HG02642 (cell line): ENCODE measurements around the gene ATOSB.

ENCODE experiments used
- ATAC-seq: cut with Tn5 transposase; IDR thresholded peaks from one replicate; pipeline ENCODE4 v1.9.1; 2021; ENCODE audit warnings: mild to moderate bottlenecking; ENCODE audit not compliant: unreplicated experiment, poor library complexity

Gene ATOSB

DNA sequence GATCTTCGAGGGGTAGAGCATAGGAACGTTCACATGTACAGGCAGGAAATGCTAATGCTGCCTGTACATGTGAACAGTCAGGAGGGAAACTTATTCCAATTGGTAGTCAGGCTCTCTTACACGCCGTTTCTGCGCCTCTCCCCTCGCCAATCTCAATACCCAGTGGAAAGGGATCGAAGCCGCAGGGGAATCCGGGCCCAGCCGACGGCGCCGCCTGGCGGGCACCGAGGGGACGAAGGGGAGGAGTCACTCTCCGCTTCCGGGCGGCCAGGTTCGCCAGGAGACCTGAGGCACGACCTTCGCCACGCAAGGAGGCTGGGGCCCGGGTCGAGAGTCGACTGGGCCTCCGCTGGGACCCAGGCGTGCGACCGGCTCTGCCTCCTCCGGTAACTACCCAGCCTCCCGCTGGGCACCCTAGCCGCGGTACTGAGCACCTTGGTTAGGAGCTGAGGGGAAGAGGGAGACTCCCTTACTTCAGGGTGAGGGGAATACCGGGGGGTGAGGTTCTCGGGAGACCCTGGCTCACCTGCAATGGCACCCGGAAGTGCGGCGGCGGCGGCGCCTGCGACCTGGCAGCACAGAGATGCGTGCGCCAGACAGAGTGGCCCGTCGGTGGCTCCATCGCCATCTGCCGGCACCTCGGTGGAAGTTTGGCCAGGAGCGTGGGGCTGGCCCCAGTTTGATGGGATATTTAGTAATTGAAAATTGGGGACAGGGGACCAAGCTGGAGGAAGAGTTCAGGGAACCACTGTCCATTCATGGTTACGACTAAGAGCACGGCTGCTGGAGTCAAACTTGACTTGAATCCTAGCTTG is 19.4 kb downstream of the ATOSB start, which contains the start of gene PIGO:
TSS of gene PIGO (minus strand) at position 557 of the 815 bp plus-strand sequence. CDS start 1,026 bp downstream, outside the sequence.
- ATAC-seq: peak; percentile 90

DNA sequence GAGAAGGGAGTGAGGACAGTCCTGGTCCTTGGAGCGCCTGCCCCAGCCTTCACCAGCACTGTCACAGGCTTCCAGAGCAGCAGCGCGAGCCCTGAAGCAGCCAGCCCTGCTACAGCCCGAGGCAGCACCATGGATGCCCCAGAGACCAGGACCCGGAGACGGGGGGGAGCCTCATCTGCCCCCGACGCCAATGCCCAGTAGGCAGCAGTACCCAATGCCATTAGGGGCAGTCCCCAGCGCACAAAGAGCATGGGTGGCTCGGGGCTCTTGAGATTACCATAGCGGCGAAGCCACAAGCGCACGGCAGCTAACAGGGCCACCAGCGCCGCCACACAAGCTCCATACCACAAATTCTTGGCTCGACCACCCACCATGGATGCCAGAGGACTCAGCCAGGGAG is 24.1 kb downstream of the ATOSB start:
- ATAC-seq: no peak

DNA sequence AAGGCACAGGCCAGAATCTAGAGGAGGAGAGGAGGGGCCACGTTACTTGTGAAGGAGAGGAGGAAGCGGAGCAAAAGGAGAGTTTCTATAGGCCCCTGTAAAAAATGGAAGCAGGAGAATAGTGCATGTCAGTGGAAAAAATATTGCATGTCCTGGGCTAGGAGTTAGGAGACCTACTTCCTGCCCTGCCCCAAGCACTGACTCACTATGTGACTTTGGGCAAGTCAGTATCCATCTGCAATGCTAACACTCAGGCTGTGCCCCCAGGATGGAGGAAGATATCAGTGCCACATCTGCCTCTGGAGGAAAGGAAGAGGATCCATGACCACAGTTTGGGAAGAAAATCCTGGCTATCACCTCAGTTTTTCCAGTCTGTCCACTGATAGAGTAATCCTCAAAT is 26.2 kb downstream of the ATOSB start:
- no peak for ATAC-seq

DNA sequence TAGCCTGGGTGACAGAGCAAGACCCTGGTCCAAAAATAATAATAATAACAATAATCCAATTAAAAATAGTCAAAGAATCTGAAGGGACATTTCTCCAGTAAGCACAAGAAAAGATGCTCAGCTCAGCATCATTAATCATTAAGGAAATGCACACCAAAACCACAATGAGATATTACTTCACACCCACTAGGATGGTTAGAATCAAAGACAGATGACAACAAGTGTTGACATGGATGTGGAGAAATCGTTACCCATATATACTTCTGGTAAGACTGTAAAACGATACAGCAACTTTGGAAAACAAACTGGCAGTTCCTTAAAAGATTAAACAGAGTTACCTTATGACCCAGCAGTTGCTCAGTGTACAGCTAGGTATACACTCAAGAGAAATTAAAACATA is 30.6 kb downstream of the ATOSB start:
- ATAC-seq: no peak

DNA sequence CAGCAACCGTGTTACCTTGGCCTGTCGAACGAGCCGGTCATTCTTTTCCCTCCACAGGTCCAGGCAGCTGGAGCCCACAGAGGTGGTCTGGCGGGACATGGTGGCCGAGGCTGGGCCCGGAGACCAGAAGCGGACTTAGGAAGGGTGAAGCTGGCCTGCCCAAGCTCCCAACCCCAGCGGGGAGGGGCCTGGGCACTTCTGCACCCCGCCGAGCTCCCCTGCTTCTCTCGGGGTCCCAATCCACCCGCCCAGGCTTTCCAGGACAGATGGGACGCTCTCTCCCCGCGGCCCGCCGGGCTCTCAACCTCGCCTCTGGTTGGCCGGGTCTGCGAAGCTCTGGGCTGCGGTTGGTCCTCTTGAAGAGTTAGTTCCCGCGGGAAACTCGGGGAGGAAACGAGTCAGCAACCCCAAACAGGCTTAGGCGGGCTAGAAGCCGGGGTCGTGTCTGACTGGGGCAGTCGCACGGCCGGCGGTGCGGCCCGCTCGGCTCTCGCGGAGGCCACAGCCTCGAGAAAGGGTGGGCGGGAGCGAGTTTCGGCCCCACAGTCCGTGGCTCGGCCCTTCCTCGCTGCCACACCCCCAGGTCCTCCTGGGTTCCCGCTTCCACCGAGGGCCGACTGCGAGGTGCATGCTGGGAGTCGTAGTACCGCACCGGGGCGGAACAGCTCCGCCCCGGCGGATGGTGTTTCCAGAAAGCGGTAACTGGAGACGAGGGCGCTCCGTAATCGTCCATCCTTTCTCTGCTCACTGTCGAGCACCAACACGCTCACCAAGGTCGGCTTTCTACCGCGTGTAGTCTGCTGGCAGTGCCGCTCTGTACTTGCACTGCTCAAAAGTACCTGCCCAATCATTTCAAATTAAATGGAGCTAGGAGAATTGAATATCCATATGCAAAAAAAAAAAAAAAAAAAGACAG is 36.0 kb downstream of the ATOSB start, which contains the start of gene FANCG:
TSS of gene FANCG (minus strand) at position 517 of the 916 bp plus-strand sequence. CDS start at position 99, 418 bp downstream.
- peak; percentile 91 for ATAC-seq

DNA sequence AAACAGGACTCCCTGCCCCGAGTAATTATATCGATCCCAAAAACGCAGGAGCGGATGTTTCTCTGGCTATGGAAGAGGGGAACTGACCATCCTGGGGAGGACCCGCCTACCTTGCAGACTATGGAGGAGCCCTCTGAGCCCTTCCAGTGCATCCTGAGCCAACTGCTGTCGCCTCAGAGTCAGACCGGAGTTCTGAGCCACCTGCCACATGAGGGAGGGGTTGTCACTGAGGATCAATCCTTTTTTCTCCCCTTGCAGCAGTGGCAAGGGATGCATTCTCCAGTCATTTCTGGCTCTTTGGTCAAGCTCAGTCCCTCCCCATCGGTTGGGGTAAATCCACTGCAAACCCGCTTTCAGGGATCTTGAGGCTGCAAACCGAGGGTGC is 36.6 kb downstream of the ATOSB start:
- ATAC-seq: no peak

DNA sequence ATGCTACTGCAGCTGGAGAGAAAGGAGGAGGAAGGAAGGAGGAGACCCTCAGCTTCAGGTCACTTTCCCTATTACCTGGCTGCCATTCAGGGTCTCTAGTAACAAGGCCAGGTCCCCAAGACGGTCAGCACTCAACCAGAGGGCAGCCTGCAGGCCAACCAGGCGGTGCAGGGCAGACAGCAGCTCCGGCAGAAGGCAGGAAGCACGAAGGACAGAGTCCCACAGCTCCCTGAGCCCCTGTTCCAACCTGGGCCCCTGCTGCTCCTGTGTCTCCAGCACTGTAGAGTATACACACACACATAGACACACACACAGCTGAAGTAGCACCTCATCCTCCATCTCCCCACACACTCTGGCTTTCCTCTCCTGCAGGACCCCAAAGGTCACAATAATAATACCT is 37.6 kb downstream of the ATOSB start:
- ATAC-seq: no peak

GRCh38 chr9:35076848-35077247 is 38.8 kb downstream of the ATOSB start:
- ATAC-seq: no peak

DNA sequence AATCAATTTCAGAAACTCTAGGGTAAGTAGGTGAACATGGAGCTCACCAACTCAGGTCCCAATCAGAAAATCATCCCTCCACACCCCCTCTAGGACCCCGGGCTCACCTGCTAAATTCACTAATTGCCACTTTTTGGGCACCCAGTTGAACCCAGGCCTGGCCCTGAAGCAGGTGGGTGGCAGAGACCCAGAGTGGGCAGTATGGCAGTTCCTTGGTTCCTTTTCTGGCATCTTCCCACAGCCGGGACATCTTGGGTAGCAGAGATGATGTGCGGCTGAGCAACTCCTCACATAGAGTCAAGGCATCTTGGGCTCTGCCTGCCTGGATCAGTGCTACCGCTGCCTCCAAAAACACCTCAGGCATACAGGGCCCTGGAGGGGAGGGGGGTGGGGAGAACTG is 40.3 kb downstream of the ATOSB start:
- ATAC-seq: no peak

GRCh38 chr9:35074791-35075190 is 40.9 kb downstream of the ATOSB start:
- ATAC-seq: no peak

DNA sequence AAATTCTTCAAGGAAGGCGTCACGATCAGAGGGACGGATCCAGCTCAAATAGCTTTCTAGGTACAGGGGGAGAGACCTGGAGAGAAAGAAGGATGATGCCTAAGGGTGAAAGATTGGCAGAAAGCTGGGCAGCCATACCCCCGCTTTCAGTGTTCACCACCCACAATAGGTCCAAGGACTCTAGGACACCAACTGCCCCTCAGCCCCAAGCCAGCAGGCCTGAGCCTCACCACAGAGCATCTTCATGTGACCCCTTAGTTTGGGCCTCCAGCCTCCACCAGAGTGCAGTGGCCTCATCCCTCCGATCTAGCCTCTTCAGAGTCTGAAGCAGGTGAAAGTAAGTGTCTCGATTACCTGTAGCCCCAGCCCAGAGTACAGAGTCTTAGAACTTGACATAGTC is 41.5 kb downstream of the ATOSB start:
- no peak for ATAC-seq

DNA sequence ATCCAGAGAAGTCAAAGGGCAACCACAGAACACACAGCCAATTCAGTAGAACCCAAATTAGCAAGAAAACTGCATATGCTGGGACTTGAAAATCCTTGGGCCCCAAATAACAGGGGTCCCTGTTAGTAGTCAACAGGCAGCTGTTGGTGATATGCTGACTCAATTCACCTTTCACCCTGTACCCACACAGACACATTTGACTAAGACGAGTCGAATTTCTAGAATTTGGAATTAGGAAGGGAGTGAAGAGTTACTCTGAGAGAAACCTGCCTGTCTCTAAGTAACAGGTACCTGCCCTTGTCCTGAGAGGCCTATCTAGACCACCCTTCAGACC is 42.4 kb downstream of the ATOSB start:
- ATAC-seq: no peak

DNA sequence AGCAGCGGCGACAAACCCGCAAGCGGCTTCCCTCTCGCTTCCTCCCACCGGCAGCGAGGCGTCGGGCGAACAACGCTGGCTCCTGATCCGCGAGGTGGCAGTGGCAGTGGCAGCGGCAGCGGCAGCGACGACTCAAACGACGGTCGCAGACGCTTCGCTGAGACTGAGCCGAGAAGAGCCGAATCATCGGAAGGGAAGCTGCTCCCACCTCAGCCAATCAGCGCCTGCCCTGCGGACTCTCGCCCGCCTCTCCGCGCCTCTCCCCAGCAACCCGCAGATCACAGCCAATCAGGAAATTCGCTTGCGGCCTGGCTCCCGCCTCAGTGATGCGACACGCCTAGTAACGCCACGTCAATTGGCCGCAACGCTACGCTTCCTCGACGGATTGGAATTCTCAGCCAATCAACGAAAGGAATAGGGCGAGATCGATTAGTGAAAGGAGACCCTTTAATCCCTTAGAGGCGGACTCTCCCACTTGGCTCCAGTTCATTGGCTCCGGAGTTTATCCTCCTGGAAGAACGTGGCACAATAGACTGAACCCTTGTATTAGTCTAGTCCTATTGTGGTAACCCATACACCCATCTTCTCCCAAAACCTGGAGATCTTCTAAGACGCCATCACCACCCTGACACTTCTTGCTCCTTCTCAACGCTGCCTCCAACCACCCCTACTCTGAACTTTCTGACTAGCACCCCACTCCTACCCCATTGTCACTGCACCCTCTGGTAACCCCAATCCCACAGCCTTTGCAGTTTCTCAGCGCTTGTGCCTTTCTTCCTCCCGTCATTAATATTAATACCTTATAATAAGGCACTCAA is 43.0 kb downstream of the ATOSB start, which contains the start of gene VCP:
TSS of gene VCP (minus strand) at position 165 of the 818 bp plus-strand sequence. CDS start 272 bp downstream, outside the sequence.
- peak; percentile 87 for ATAC-seq

- ATAC-seq: peak; percentile 65
These were observed 43.7 kb downstream of the ATOSB start for GRCh38 chr9:35071814-35072460.

DNA sequence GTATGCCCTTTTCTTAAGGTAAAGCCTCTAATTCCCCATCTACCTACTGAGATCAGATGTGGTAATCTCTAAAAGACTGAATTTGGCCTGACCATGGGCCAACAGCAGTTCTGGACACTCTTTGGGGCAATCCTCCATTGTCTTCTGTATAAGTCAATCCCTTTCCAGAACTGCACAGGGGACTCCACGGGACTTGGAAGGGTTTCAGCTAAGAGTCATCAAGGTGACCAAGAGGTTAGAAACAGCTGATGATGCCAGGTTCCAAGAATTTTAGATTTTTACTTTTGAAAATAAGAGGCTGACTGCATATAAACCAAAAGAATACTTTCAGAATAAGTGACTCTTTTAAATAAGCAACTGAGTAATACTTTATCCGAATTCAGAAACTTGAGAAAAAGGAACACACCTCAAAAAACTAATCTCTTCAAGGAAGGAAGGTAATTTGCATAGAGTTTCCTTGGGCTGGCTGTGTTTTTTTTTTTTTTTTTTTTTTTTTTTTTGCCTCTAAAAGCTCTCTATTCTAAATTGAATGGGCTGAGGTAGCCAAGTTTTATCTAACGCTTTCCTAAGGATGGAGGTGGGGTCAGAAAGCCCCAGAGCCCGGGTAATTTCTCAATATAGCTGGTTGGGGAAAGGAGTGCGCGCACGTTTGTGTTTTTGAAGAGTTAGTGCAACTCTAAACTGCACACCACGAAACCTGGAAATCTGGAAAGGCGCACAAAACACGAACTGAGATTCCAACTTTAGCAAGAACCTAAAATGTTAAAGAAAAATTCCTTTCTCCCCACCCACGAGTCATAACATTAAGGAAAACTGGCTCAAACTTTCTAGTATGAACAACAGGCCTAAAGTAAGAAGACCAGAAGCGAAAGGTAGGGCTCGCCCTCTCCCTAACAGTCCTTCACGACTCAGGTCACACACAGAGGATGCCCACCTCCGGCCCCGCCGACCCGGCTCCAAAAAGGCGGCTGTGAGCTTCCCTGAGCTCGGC is 44.5 kb downstream of the ATOSB start:
- no peak for ATAC-seq

DNA sequence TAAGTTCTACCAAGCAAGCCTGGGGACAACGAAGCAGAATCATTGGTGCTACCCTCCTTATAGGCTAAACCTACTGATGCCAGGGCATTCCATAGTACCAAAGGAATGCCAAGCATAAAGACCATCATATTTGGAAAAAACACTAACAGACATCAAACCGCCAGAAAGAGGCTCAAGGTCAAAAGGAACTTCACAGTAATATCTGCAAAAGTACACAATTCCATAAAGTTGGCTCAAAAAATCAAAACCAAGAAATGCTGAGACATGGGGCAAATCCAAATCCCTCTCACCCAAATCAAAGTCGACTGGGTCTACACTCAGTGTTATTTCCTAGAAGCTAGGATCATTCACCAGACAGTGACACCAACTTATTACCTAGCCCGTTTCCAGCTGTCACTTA is 46.6 kb downstream of the ATOSB start:
- ATAC-seq: no peak

- no peak for ATAC-seq
These were observed 48.6 kb downstream of the ATOSB start for GRCh38 chr9:35067056-35067455.

GRCh38 chr9:35060548-35061207 is 55.0 kb downstream of the ATOSB start:
- no peak for ATAC-seq
